ENCODE data around the gene NOTCH4. TPM values are rescaled to one million over a fixed set of nuclear protein-coding genes. Genes with fewer than 3 reads are reported as not detected.

NOTCH4 gene
- total RNA-seq, 1 donor from 2014 or later: 2.5 TPM

DNA sequence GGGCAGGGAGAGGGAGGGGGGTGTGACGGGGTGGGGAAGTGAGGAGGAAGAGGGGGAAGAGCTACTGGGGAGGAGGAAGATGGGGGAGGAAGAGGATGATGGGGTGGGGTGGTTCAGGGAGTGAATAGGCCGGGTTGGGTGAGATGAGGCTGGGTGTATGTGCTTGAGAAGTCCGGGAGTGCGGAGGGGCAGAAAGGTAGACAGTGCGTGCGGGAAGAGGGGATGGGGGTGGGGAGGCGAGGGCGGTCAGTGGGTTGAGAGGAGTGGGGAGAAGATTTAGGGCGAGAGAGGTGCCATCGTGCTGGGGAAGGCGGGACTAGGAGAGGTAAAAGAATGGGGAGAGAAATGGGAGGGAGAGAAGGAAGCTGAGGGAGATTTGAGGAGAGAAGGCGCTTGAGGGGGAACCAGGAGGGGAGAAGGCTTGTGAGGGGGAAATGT lies 30.9 kb upstream of the NOTCH4 start:
- H3K4me1 Mint-ChIP-seq: peaks cover 15% of the 10 kb centered on the region
- peaks cover 24% of the 10 kb centered on the region for H3K9me3 Mint-ChIP-seq
- H3K27me3 Mint-ChIP-seq (ENCODE audit: low read depth): peaks cover 3% of the 10 kb centered on the region
- H3K36me3 Mint-ChIP-seq: peaks cover 19% of the 10 kb centered on the region
- peak overlapping the region; percentile 98 for H3K27ac Mint-ChIP-seq
- H3K4me3 Mint-ChIP-seq: peak overlapping the region; percentile 74
- TF ChIP-seq, protein P1, sequence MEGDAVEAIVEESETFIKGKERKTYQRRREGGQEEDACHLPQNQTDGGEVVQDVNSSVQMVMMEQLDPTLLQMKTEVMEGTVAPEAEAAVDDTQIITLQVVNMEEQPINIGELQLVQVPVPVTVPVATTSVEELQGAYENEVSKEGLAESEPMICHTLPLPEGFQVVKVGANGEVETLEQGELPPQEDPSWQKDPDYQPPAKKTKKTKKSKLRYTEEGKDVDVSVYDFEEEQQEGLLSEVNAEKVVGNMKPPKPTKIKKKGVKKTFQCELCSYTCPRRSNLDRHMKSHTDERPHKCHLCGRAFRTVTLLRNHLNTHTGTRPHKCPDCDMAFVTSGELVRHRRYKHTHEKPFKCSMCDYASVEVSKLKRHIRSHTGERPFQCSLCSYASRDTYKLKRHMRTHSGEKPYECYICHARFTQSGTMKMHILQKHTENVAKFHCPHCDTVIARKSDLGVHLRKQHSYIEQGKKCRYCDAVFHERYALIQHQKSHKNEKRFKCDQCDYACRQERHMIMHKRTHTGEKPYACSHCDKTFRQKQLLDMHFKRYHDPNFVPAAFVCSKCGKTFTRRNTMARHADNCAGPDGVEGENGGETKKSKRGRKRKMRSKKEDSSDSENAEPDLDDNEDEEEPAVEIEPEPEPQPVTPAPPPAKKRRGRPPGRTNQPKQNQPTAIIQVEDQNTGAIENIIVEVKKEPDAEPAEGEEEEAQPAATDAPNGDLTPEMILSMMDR (IDR thresholded peaks at IDR 0.05; ENCODE audit: unreplicated experiment): no peak
- DNase-seq (ENCODE audit: low spot score in 2 of 2, unreplicated experiment in 2 of 2): no peak

DNA sequence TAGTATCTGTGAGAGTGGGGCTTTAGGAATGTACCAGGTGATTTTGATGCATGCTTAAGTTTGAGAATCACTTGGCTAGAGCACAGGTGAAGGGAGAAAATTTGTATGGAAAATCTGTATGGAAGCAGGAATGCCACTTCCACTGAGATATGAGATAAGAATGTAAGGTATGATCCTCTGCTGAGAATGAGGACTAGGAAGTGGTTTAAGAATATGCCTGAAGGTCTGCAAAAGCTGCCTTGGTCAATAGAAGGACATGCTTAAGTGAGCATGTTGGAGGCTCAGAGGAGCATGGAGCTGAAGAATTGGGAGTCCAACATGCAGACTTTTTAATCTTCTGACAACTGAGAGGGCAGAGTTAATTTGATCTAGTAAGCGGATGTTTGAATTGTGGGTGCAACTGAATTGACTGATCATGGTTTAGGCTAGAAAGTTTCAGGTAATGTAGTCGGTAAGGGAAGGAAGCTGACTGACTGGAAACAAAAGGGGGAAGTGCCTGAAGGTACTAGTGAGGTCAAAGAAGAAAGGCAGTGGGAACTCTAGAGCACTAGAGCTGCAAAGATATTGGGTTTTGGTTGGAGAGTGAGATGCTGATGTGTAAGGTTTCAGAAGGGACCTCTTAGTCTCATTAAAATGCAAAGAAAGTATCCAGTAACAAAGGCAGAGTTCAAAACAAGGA lies 28.6 kb upstream of the NOTCH4 start:
- Mint-ChIP-seq H3K4me1 (peaks cover 15% of the 10 kb centered on the region), H3K4me3 (no peak overlapping the region), H3K36me3 (peaks cover under 1% of the 10 kb centered on the region), H3K27ac (no peak overlapping the region), H3K27me3 (ENCODE audit: low read depth) (no peaks in the 10 kb centered on the region), H3K9me3 (peaks cover 19% of the 10 kb centered on the region)
- TF ChIP-seq, protein P1 (IDR thresholded peaks at IDR 0.05; ENCODE audit: unreplicated experiment): no peak
- no peak for DNase-seq (ENCODE audit: low spot score in 2 of 2, unreplicated experiment in 2 of 2)

DNA sequence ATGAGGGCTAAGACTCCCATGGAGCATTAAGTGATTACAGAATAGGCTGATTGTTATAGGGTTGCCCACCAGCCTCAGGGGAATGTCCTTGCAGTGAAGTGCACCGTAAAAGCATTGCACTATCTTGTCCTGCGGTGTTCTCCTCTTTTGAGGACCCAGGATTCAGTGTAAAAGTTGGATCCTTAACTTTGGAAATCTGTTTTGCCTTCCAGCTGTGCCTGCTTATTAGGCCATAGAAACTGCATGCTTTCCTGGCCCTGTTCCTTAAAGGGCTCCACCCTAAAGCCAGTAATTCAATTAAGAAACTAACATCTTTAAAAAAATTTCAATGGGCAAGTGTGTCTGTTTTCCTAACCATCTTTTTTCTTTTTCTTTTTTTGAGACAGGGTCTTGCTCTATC lies 25.4 kb upstream of the NOTCH4 start:
- Mint-ChIP-seq H3K9me3 (peaks cover 16% of the 10 kb centered on the region), H3K36me3 (no peaks in the 10 kb centered on the region), H3K4me1 (peaks cover 7% of the 10 kb centered on the region), H3K27me3 (ENCODE audit: low read depth) (no peaks in the 10 kb centered on the region), H3K27ac (no peak overlapping the region), H3K4me3 (no peak overlapping the region)
- DNase-seq (ENCODE audit: low spot score in 2 of 2, unreplicated experiment in 2 of 2): no peak
- TF ChIP-seq, protein P1 (IDR thresholded peaks at IDR 0.05; ENCODE audit: unreplicated experiment): no peak

DNA sequence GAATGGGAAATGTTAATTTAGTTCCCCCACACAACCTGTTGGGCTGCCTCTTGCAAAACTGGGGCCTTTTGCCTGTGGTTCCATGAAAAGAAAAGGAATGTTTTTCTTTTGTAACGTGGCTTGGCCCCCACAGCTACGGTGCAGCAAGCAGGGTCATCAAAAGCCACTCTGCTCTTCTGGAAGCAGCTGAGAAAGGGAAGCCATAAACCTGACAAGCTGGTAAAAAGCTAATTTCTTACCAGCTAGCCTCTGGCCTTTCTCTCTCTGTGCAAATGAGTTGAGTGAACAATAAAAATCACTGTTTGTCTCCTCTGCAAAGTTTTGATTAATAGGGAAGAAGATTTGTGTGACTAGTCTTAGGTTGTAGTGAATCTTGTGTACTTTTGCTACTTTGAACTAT lies 23.5 kb upstream of the NOTCH4 start:
- no peak for DNase-seq (ENCODE audit: low spot score in 2 of 2, unreplicated experiment in 2 of 2)
- TF ChIP-seq, protein P1 (IDR thresholded peaks at IDR 0.05; ENCODE audit: unreplicated experiment): no peak
- Mint-ChIP-seq H3K27ac (no peak overlapping the region), H3K4me1 (peaks cover 7% of the 10 kb centered on the region), H3K9me3 (peaks cover 16% of the 10 kb centered on the region), H3K4me3 (no peak overlapping the region), H3K27me3 (ENCODE audit: low read depth) (peaks cover 5% of the 10 kb centered on the region), H3K36me3 (no peaks in the 10 kb centered on the region)

DNA sequence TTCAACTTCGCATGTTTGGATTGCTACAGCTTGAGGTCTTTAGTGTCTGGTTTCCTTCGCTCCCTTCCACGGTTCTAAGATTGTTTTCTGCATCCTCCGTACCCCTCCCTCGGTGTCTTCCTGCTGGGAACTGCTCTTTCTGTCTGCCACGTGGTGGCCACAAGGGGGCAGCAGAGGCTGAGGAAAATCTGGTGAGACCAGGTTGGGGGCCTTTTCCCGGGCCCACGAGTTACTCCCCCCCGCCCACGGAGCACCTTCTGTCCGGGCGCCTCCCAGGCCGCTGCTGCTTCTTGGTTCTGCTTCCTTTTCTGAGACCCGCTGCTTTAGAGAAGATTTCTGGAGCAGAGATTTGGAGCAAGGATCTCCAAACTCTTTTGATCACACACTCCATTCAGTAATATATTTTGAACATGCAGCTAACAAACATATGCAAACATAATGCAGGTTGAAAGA lies 21.1 kb upstream of the NOTCH4 start:
- H3K4me3 Mint-ChIP-seq: peak overlapping the region; percentile 33
- H3K4me1 Mint-ChIP-seq: peaks cover 7% of the 10 kb centered on the region
- TF ChIP-seq, protein P1 (IDR thresholded peaks at IDR 0.05; ENCODE audit: unreplicated experiment): peak; percentile 97
- H3K27me3 Mint-ChIP-seq (ENCODE audit: low read depth): peaks cover 12% of the 10 kb centered on the region
- H3K36me3 Mint-ChIP-seq: no peaks in the 10 kb centered on the region
- peak overlapping the region; percentile 21 for H3K27ac Mint-ChIP-seq
- H3K9me3 Mint-ChIP-seq: peaks cover 15% of the 10 kb centered on the region
- peak; percentile 68 to 89 for DNase-seq (ENCODE audit: low spot score in 2 of 2, unreplicated experiment in 2 of 2)

Data from mesothelial cell of epicardium (in vitro differentiated cells).